AML-193 (cell line): ENCODE results near the gene ROR1.

Experiments used
- DNase-seq, 2 experiments: peaks; one replicate each; lab custom pipeline; 2025; lab: John Stamatoyannopoulos, UW

The ROR1 gene

DNA sequence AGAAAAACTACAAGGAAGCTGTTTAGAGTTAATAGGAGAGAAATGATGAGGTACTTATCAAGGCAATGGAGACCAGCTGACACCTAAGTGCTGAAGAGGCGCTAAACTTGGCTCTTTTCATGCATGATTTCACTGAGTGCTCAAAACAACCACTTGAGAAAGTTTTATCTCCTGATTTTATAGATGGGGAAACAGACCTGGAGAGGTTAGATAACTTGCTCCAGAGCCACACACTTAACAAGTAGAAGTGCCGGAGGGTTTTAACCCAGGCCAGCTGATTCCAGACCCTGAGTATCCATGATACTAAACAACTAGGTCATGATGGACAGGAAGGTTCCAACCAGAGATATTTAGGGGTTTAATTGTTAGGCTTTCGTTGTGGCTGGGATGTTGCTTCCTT, 455.5 kb downstream of the ROR1 start:
- no peak for DNase-seq
